NK-92 (cell line): Measurements from ENCODE around the gene TAF3.

Experiments used
- DNase-seq: peaks from one replicate; lab custom pipeline; 2025; ENCODE audit not compliant: unreplicated experiment; lab: John Stamatoyannopoulos, UW

The TAF3 gene

GRCh38 chr10:8054494-8055407, 236.4 kb downstream of the TAF3 start, which contains the start of gene GATA3:
TSS of gene GATA3 (plus strand) at chr10:8054688. CDS start at chr10:8055656, 968 bp downstream.
- DNase-seq = no peak

GRCh38 chr10:8055420-8056349, 237.4 kb downstream of the TAF3 start:
- no peak for DNase-seq

- DNase-seq = no peak
Measured at GRCh38 chr10:8056378-8056777, 238.1 kb downstream of the TAF3 start.

GRCh38 chr10:8056871-8057331, 238.6 kb downstream of the TAF3 start:
- no peak for DNase-seq

- DNase-seq = no peak
Measured at GRCh38 chr10:8057636-8058273, 239.4 kb downstream of the TAF3 start.

GRCh38 chr10:8058274-8059111, 240.2 kb downstream of the TAF3 start:
- no peak for DNase-seq

GRCh38 chr10:8059191-8059936, 241.1 kb downstream of the TAF3 start:
- DNase-seq = no peak

GRCh38 chr10:8060010-8060703, 241.9 kb downstream of the TAF3 start:
- DNase-seq = no peak

GRCh38 chr10:8060704-8061121, 242.4 kb downstream of the TAF3 start:
- no peak for DNase-seq

- no peak for DNase-seq
Measured at GRCh38 chr10:8061274-8062211, 243.2 kb downstream of the TAF3 start.

GRCh38 chr10:8063128-8063908, 245.0 kb downstream of the TAF3 start:
- no peak for DNase-seq

- no peak for DNase-seq
Measured at GRCh38 chr10:8063935-8064334, 245.6 kb downstream of the TAF3 start.

- DNase-seq = no peak
Measured at GRCh38 chr10:8064436-8064835, 246.1 kb downstream of the TAF3 start.

GRCh38 chr10:8065651-8066050, 247.3 kb downstream of the TAF3 start:
- DNase-seq = no peak

- no peak for DNase-seq
Measured at GRCh38 chr10:8066124-8066523, 247.8 kb downstream of the TAF3 start.
